ENCODE measurements around the gene YBX2. TPM values are rescaled to one million over a fixed set of nuclear protein-coding genes. Genes with fewer than 3 reads are reported as not detected.

YBX2 gene
- total RNA-seq, 2 donors from 2014 or later: 0.26 to 1.3 TPM

- Histone ChIP-seq H3K4me1 (peaks cover 39% of the 10 kb centered on the region), H3K27ac (peak overlapping the region; percentile 17 to 100 (median 97)), H3K36me3 (replicated peaks in 1 of 2; ENCODE audit: insufficient read depth in 1 of 2, low read depth in 2 of 2) (peaks cover 0 to 6% of the 10 kb centered on the region in 2 donors), H3K9me3 (no peaks in the 10 kb centered on the region), H3K4me3 (no peak overlapping the region), H3K27me3 (no peaks in the 10 kb centered on the region)
- ATAC-seq (no peak), DNase-seq (no peak)
- WGBS, 2 donors: 76 to 85% methylated on average over 6 of the region's 6 CpGs
- intact Hi-C loops (cut with DNase I): no loop called here
- TF ChIP-seq POLR2A (IDR thresholded peaks at IDR 0.05): peak in 2 of 3 donors; percentile 9 to 42
- no peak for TF ChIP-seq CTCF (IDR thresholded peaks at IDR 0.05)
These were observed 34.9 kb downstream of the YBX2 start for GRCh38 chr17:7259555-7259889.

- WGBS, 2 donors: 39 to 61% methylated on average over 7 of the region's 7 CpGs
- no peak for ATAC-seq
These were observed 35.5 kb downstream of the YBX2 start for GRCh38 chr17:7258731-7259554.

GRCh38 chr17:7256766-7257456, 37.5 kb downstream of the YBX2 start:
- Histone ChIP-seq H3K9me3 (no peaks in the 10 kb centered on the region), H3K27me3 (no peaks in the 10 kb centered on the region), H3K4me1 (peaks cover 40% of the 10 kb centered on the region), H3K4me3 (no peak overlapping the region), H3K27ac (peak overlapping the region in 1 of 4 donors; percentile 24), H3K36me3 (replicated peaks in 1 of 2; ENCODE audit: insufficient read depth in 1 of 2, low read depth in 2 of 2) (peaks cover 0 to 8% of the 10 kb centered on the region in 2 donors)
- TF ChIP-seq POLR2A (IDR thresholded peaks at IDR 0.05) (peak in 1 of 3 donors; percentile 7), CTCF (IDR thresholded peaks at IDR 0.05) (no peak)
- no peak for ATAC-seq
- intact Hi-C loops (cut with DNase I): no loop called here
- DNase-seq: no peak
- 90% methylated on average over 8 of the region's 8 CpGs for WGBS, 2 donors

More at GRCh38 chr17:7258731-7259554, 35.5 kb downstream of the YBX2 start:
- Histone ChIP-seq H3K4me3 (no peak overlapping the region), H3K27me3 (no peaks in the 10 kb centered on the region), H3K36me3 (replicated peaks in 1 of 2; ENCODE audit: insufficient read depth in 1 of 2, low read depth in 2 of 2) (peaks cover 0 to 8% of the 10 kb centered on the region in 2 donors), H3K9me3 (no peaks in the 10 kb centered on the region), H3K4me1 (peaks cover 39% of the 10 kb centered on the region), H3K27ac (peak overlapping the region; percentile 17 to 100 (median 97))
- intact Hi-C loops (cut with DNase I): no loop called here
- TF ChIP-seq CTCF (IDR thresholded peaks at IDR 0.05) (no peak), POLR2A (IDR thresholded peaks at IDR 0.05) (peak in 1 of 3 donors; percentile 65)
- peak; percentile 61 to 78 (median 66) for DNase-seq

GRCh38 chr17:7254511-7254910, 39.9 kb downstream of the YBX2 start:
- Histone ChIP-seq H3K27me3 (no peaks in the 10 kb centered on the region), H3K36me3 (replicated peaks in 1 of 2; ENCODE audit: insufficient read depth in 1 of 2, low read depth in 2 of 2) (peaks cover 0 to 8% of the 10 kb centered on the region in 2 donors), H3K4me1 (peaks cover 39% of the 10 kb centered on the region), H3K27ac (no peak overlapping the region), H3K4me3 (no peak overlapping the region), H3K9me3 (no peaks in the 10 kb centered on the region)
- ATAC-seq (no peak), DNase-seq (no peak)
- TF ChIP-seq CTCF (IDR thresholded peaks at IDR 0.05): no peak
- TF ChIP-seq POLR2A (IDR thresholded peaks at IDR 0.05): no peak
- intact Hi-C loops (cut with DNase I): no loop called here
- WGBS, 2 donors: 89 to 90% methylated on average over 4 of the region's 4 CpGs

Measured in body of pancreas (tissue), 4 donors.